ENCODE data around the gene ZBTB11.
"Not testable (repeated sequence)": the region's sequence is repeated elsewhere in the genome, so short reads cannot be mapped to it uniquely, and the experiment has no call there.

Gene ZBTB11, protein sequence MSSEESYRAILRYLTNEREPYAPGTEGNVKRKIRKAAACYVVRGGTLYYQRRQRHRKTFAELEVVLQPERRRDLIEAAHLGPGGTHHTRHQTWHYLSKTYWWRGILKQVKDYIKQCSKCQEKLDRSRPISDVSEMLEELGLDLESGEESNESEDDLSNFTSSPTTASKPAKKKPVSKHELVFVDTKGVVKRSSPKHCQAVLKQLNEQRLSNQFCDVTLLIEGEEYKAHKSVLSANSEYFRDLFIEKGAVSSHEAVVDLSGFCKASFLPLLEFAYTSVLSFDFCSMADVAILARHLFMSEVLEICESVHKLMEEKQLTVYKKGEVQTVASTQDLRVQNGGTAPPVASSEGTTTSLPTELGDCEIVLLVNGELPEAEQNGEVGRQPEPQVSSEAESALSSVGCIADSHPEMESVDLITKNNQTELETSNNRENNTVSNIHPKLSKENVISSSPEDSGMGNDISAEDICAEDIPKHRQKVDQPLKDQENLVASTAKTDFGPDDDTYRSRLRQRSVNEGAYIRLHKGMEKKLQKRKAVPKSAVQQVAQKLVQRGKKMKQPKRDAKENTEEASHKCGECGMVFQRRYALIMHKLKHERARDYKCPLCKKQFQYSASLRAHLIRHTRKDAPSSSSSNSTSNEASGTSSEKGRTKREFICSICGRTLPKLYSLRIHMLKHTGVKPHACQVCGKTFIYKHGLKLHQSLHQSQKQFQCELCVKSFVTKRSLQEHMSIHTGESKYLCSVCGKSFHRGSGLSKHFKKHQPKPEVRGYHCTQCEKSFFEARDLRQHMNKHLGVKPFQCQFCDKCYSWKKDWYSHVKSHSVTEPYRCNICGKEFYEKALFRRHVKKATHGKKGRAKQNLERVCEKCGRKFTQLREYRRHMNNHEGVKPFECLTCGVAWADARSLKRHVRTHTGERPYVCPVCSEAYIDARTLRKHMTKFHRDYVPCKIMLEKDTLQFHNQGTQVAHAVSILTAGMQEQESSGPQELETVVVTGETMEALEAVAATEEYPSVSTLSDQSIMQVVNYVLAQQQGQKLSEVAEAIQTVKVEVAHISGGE

DNA sequence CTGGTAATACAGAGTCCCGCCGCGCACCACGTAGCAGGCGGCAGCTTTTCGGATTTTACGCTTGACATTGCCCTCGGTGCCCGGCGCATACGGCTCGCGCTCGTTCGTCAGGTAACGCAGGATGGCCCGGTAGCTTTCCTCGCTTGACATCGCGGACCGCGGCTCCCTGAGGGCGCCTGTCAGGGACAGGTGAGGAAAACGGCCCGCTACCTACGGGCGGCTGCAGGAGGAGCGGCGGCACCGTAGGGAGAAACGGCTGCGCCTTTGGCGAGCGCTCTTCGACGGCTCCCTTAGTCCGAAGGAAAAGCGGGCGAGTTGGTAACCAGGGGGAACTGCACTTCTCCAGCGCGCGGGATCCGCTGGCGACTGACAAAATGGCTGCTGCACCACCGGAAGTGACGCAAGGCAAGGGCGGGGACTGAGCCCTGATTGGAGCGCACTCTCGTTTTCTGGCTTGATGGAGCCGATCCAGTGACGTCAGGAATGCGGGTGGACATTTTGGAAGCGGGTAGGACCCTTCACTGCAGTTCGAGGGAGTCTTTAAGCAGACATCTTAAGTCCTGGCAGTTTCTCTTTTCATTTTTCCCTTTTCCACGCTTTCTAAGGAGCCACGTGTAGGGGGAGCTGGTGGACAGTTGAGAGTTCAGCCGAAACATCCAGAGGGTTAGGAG, at the start of gene ZBTB11:
Gene ZBTB11, minus strand, starts transcription at position 368 of the 671 bp plus-strand sequence. Its CDS starts 218 bp downstream, at position 150.
- no peak for DNase-seq

DNA sequence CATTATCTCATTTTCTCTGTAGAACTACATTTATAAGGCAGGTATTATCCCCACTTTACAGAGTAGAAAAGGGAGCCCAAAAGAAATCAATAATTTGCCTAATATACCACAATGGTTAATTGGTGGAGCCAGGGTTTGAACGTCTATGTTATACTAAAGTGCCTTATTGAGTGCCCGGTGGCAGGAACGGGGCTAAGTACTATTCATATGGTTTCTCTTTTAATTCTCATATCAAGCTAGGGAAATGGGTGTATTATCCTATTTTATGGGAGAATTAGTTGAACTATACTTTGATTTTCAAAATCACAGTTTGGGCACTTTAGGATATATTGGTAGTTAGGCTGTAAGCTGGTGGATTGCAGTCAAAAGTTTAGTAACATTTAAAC, 49.0 kb upstream of the ZBTB11 start:
- DNase-seq: no peak

DNA sequence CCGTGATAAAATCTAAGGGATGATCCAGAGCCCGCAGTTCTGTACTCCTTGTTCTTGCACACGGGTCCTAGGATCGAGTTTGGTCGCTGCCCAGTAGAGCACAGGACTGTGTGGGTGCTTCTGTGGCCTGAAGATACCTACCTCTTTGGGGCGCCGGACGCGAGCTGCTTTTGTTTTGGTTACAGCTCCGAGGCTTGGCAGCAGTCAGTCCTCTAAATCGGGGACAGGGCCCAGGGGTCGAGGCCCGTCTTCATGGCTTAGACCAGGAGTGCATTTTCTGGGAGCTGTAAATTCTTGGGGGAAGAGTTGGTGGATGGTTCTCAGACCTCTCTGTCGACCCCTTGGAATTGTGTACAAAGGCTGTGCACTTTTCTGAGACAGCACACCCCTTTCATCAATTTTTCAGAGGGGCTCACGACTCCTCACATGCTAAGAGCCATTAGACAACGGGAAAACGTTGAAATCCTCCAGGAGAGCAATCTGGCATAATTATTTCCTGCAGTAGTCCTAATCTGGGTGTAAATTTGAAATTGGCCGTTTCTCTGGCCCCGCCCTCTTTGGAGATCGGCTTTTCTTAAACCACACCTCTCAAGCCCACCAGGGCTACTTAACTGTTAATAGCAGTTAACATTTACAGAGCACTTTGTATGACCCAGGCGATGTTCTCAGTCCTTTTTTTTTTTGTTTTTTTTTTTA, 48.4 kb upstream of the ZBTB11 start:
- DNase-seq: peak in 1 of 2 experiments; percentile 3

DNA sequence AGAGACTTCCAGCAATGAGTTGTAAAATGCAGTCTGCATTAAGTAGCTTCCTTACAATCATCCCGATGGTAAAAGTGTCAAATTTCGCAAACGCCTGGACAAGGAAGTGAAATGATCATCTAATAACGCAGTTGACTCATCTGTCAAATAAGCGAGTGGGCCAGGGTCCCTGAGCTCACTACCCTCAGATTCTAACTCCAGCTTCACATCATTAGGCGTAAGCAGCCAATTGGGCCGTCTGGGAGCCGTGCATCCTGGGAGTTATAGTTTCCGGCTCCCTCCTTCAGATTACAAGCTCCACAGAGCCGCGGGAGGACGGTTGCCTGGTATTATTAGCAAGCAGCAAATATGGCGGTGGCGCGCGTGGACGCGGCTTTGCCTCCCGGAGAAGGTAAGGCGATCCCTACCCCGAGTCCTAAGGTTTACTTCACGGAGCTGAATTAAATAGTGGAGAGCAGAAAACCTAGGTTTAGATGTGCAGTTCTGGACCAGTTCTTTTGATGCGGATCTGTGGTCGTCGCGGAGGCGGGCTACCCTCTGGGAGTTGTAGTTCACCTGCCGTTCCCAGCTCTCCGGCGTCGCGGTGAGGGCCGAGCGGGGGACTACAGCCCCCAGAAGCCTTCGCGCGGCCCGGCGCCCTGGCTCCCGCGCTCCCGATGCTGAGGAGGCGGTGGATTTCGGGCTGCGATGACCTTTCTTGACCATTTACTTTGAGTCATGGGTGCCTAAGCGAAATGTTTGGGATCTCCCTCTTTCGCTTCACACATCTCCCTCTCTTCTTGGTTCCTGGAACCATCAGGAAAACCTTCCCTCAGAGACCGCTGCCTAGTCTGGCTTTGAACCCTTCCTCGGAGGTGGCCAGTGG, 47.6 kb upstream of the ZBTB11 start, which contains the start of gene CEP97:
Gene CEP97, plus strand, starts transcription at position 286 of the 865 bp plus-strand sequence. Its CDS starts 63 bp downstream, at position 349.
- peak; percentile 74 to 87 for DNase-seq

DNA sequence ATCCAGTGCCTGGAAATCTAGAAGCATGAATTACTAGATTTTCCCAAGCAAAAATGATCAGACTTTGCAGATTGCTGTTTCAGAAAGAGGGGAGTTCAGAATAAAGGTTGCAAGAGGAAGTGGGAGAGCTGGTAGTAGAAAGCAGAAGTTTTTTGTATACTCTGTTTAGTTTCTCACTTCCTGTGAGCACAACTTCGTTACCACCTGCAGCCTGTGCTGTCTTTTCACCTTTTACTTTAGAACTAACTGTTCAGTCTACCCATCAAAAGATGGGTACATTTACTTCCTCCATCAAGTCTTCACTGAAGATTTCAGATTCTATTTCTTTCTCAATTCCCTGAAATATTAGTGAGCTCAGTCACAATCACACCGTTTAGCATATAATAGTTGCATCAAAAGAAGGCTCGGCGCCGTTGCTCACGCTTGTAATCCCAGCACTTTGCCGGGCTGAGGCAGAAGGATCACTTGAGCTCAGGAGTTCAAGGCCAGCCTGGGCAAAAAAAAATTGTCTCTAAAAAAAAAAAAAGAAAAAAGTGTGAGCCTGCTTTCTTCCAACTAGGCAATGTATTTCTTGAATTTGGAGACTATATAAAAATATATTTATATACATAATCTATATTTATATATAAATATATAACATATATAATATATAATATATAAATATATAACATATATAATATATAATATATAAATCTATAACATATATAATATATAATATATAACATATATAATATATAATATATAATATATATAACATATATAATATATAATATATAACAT, 45.7 kb upstream of the ZBTB11 start:
- no peak for DNase-seq

DNA sequence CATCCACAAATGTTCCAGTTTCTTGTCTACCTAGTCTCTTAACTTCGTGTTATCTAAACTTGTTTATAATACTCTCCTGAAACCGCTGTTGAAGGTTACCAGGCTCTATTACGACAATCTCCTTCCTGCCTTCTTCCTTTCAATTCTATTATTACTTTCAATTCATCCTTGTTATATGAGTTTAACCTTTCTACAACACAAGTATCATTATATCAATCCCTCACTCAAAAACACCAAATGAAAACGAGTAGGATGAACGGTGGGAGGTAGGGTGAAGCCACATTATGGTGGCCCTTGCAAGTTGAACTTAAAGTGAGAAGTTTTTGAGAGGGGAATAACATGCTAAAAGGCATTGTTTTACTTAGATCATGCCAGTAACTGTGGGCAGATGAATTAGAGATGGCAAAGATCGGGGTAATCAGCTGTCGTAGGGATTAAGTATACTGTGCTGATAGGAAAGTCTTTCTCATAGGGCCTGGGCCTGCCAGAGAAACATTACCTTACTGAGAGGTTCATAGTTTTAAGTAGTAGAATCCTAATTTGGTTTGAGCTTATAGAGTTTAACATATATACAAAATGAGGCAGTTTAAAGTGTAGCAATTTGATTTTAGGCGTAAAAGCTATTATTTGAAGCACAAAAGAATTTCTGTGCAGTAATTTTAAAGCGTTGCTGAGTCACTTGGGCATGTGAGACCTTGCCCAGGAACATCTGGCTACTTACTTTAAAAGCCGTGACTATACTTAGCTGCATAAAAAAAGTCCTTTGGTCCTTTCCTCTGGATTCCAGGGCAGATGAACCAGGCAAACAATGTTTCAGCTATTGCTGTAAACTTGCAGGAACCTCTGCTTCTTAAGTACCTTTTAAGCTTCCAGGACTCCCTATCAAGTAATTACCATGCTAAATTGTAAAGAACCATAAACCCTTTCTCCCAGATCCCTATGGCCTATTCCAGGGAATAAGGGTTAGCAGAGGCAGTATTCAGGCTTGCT, 44.2 kb upstream of the ZBTB11 start:
- no peak for DNase-seq

DNA sequence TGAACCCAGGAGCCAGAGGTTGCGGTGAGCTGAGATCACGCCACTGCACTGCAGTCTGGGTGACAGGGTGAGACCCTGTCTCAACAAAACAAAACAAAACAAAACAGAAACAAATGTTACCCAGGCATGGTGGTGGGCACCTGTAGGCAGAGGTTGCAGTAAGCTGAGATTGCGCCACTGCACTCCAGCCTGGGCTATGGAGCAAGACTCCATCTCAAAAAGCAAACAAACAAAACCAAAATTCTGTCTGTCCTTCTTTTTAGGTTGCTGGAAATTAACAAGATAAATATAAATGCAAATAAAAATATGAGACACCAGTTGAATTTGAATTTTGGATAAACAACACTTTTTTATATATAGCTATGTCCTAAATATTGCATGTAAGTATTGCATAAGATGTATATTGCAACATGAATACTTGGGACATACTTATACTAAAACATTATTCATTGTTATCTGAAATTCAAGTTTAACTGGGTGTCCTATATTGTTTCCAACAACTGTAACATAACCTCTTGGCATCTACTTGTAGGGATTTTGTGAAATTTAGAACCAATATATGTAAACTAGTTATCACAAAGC, 42.8 kb upstream of the ZBTB11 start:
- DNase-seq: no peak

DNA sequence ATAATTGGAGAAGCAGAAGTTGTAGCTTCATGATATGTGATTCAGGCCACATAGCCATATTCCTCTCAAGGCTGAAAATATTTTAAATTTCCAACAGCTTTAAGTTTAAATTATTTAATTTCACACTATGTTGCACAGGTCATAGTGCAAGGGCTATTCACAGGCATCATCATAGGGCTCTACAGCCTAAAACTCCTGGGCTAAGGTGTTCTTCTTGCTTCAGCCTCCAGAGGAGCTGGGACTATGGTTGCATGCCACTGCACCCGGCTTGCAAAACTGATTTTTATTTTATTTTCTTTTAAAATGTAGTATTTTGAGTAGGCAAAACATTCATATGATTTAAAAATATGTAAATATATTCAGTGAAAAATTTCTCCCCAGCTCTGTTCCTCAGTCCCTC, 41.5 kb upstream of the ZBTB11 start:
- DNase-seq: no peak

DNA sequence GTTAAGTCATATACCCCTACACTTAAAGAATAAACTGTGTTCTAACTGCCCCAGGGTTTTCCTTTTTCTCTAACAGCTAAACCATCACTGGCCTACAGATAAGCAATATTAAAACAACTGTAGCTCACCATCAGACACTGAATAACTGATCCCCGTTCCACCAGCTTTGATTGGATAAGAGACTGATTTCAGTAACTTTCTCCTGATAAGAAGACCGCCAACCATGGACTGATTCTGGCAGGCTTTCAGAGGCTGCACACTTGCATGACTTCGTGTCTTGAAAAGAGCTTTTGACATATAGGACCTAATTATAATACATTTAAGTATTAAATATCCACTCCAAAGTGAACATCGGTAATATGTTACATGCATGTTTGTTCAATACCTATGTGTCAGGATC, 32.2 kb upstream of the ZBTB11 start:
- no peak for DNase-seq

DNA sequence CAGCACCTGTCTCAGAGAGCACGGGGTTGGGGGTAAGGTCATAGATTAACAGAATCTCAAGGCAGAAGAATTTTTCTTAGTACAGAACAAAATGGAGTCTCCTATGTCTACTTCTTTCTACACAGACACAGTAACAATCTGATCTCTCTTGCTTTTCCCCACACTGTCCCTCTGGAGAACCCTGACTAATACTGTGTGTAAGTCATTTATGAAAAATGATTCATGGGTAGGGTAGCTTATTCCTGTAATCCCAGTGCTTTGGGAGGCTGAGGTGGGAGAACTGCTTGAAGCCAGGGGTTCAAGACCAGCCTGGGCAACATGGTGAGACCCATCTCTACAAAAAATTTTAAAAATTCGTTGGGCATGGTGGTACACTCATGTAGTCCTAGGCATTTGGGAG, 27.7 kb upstream of the ZBTB11 start:
- not testable (repeated sequence) for DNase-seq

DNA sequence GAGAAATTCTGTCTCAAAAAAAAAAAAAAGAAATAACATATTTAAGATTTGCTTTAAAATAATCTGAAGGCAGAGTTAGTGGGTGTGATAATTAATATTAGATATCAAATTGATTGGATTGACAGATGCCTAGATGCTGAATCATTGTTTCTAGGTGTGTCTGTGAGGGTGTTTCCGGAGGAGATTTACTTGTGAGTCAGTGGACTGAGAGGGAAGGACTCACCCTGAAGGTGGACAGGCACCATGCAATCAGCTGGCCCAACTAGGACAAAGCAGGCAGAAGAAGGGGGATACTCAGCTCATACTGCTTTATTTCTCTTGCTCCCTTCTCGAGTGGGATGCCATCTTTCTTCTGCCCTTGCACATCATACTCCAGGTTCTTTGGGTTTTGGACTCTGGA, 26.2 kb upstream of the ZBTB11 start:
- DNase-seq: no peak

DNA sequence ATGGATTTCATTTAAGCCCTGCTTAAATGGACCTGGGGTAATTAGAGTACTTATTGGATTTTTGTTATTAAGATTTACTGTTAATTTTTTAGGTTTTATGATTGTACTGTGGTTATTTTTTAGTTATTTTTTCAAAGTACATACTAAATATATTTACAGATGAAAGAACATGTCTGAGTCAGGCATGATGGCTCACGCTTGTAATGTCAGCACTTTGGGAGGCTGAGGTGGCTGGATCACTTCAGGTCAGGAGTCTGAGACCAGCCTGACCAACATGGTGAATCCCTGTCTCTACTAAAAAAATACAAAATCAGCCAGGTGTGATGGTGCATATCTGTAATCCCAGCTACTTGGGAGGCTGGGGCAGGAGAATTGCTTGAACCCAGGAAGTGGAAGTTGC, 25.8 kb upstream of the ZBTB11 start:
- DNase-seq: no peak

DNA sequence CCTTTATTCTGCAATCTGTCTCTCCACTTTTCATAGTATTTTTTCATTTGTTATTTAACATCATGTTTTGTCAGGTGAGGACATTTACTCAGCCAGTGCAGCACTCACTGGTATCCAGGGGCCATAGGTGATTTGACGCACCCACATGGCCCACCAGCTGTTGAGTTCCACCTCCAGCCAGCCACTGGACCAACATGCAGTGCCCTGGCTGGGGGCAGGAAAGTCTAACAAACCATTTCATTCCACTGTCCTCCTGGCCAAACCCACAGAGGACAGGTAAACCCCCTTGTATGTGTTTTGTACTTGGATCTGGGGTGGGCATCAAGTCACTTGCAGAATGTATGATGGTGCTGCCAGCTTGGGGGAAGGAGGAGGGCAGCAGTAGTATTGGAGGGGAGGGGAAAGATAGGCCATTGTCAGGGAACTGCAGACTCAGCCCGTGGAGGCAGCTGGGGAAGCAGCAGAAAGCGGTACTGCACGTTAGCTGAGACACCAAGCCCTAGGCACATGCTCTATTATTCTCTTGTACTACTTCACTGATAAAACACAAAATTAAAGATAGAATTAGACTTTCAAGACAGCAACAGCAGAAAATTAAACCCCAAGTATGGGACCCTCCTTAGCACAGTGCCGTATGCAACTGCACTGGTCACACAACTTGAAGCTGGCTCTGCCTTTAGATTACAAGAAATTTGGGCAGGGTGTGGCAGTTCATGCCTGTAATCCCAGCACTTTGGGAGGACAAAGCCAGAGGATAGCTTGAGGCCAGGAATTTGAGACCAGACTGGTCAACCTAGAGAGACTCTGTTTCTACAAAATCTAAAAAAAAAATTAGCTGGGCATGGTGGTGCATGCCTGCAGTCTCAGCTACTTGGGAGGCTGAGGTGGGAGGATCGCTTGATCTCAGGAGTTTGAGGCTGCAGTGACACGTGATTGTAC, 25.0 kb upstream of the ZBTB11 start:
- no peak for DNase-seq

DNA sequence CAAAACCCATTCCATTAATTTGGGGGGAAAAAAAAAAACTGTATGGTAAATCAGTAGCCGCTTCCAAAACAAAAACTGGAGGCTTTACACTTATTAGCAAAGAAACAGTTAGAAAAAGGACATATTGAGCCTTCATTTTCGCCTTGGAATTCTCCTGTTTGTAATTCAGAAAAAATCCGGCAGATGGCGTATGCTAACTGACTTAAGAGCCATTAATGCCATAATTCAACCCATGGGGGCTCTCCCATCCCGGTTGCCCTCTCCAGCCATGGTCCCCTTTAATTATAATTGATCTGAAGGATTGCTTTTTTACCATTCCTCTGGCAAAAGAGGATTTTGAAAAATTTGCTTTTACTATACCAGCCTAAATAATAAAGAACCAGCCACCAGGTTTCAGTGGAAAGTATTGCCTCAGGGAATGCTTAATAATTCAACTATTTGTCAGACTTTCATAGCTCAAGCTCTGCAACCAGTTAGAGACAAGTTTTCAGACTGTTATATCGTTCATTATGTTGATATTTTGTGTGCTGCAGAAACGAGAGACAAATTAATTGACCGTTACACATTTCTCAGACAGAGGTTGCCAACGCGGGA, 18.9 kb upstream of the ZBTB11 start:
- no peak for DNase-seq

DNA sequence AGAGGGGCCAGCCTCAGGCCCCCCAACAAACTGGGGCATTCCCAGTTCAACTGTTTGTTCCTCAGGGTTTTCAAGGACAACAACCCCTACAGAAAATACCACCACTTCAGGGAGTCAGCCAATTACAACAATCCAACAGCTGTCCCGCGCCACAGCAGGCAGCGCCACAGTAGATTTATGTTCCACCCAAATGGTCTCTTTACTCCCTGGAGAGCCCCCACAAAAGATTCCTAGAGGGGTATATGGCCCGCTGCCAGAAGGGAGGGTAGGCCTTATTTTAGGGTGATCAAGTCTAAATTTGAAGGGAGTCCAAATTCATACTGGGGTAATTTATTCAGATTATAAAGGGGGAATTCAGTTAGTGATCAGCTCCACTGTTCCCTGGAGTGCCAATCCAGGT, 17.9 kb upstream of the ZBTB11 start:
- not testable (repeated sequence) for DNase-seq

DNA sequence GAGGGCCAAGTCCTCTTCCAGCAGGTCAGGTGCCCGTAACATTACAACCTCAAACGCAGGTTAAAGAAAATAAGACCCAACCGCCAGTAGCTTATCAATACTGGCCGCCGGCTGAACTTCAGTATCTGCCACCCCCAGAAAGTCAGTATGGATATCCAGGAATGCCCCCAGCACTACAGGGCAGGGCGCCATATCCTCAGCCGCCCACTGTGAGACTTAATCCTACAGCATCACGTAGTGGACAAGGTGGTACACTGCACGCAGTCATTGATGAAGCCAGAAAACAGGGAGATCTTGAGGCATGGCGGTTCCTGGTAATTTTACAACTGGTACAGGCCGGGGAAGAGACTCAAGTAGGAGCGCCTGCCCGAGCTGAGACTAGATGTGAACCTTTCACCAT, 16.6 kb upstream of the ZBTB11 start:
- DNase-seq: not testable (repeated sequence)
